A673 (cell line): ENCODE measurements around the gene NEURL1B. TPM values are rescaled to one million over a fixed set of nuclear protein-coding genes. Genes with fewer than 3 reads are reported as not detected.

ENCODE experiments used
- BruUV-seq: library from RNA; stranded (reverse); fragments of 400-500 nt; replicated peaks from 2 replicates; lab custom pipeline; 2021; lab: Mats Ljungman, UMichigan
- CTCF ChIA-PET: fragments of 300-600 bp; sonication (Branson Sonifier 250); formaldehyde crosslinking; loops from one replicate; lab custom pipeline; 2022; ENCODE audit warnings: antibody characterized with exemption; lab: Charles Lee
- POLR2A ChIA-PET: fragments of 300-600 bp; sonication (Branson Sonifier 250); formaldehyde crosslinking; loops from one replicate; lab custom pipeline; 2022; ENCODE audit warnings: antibody characterized with exemption; ENCODE audit not compliant: low non-redundant PET; lab: Charles Lee
- DNase-seq: peaks from one replicate; pipeline ENCODE4 v3.0.0-alpha.2; 2015; ENCODE audit warnings: low spot score
- H3K27ac ChIP-seq: fragments of 200-600 bp; sonication (generic); 2 replicates; pipeline ENCODE4 v1.5.1; 2016; ENCODE audit warnings: mixed run types, low read depth, mild to moderate bottlenecking, mixed read lengths, antibody characterized with exemption, low read length; ENCODE audit not compliant: poor library complexity, severe bottlenecking
- H3K27me3 ChIP-seq: fragments of 200-600 bp; sonication (generic); replicated peaks from 2 replicates; pipeline ENCODE4 v1.6.1; 2017; ENCODE audit warnings: mixed run types, low read depth, mild to moderate bottlenecking, mixed read lengths, antibody characterized with exemption, low read length; ENCODE audit not compliant: insufficient read depth, poor library complexity
- H3K36me3 ChIP-seq: fragments of 200-600 bp; sonication (generic); 2 replicates; pipeline ENCODE4 v1.6.1; 2016; ENCODE audit warnings: mixed run types, mild to moderate bottlenecking, mixed read lengths, antibody characterized with exemption, low read length; ENCODE audit not compliant: insufficient read depth, poor library complexity, severe bottlenecking
- H3K4me1 ChIP-seq: fragments of 200-600 bp; sonication (generic); 2 replicates; pipeline ENCODE4 v1.6.1; 2017; ENCODE audit warnings: mixed run types, mild to moderate bottlenecking, mixed read lengths, antibody characterized with exemption, low read length; ENCODE audit not compliant: insufficient read depth, poor library complexity, severe bottlenecking
- H3K4me3 ChIP-seq: fragments of 200-600 bp; sonication (generic); 2 replicates; pipeline ENCODE4 v1.5.1; 2016; ENCODE audit warnings: low read depth, mixed run types, mild to moderate bottlenecking, mixed read lengths, low read length; ENCODE audit not compliant: poor library complexity, severe bottlenecking
- H3K9me3 ChIP-seq: fragments of 200-600 bp; sonication (generic); 2 replicates; pipeline ENCODE4 v1.6.1; 2016; ENCODE audit warnings: mixed run types, low read depth, mild to moderate bottlenecking, mixed read lengths, antibody characterized with exemption, low read length; ENCODE audit not compliant: poor library complexity, severe bottlenecking
- CTCF ChIP-seq: fragments of 300-800, 200-600 bp; sonication (generic); conservative IDR thresholded peaks from 2 replicates; pipeline ENCODE4 v1.5.1; 2017; ENCODE audit warnings: low read depth, mild to moderate bottlenecking, antibody characterized with exemption, low read length, moderate library complexity, mixed read lengths
- EZH2 ChIP-seq: fragments of 200-600 bp; sonication (generic); IDR thresholded peaks from 2 replicates; pipeline ENCODE4 v1.6.1; 2017; ENCODE audit warnings: borderline replicate concordance, low read depth, mild to moderate bottlenecking, mixed read lengths, antibody characterized with exemption, low read length; ENCODE audit not compliant: poor library complexity, severe bottlenecking
- intact Hi-C: fragments of 100-400 bp; cut with micrococcal nuclease; formaldehyde crosslinking; loops from one replicate; pipeline ENCODE4 v1.10.0; 2022; ENCODE audit not compliant: unreplicated experiment
- total RNA-seq: library from RNA; stranded (reverse); gene quantifications from 2 replicates; pipeline ENCODE4 v1.2.3, GENCODE V29; 2021

NEURL1B gene
- total RNA-seq, 1 experiment from 2014 or later = 5.1 TPM

- H3K27me3 ChIP-seq = no peaks in the 10 kb centered on the region
- H3K27ac ChIP-seq = no peak overlapping the region
- no peaks in the 10 kb centered on the region for H3K9me3 ChIP-seq
- intact Hi-C loops = no loop called here
- no peak overlapping the region for H3K4me3 ChIP-seq
- no peak for TF ChIP-seq CTCF
- TF ChIP-seq EZH2 = no peak
- POLR2A ChIA-PET = no interaction called here
- no peak for DNase-seq
- BruUV-seq = no TSS peak
- no peaks in the 10 kb centered on the region for H3K4me1 ChIP-seq
- no peaks in the 10 kb centered on the region for H3K36me3 ChIP-seq
- CTCF ChIA-PET = no interaction called here
These were observed 92.3 kb downstream of the NEURL1B start for GRCh38 chr5:172733131-172733973.

- Histone ChIP-seq H3K36me3 (no peaks in the 10 kb centered on the region), H3K4me1 (no peaks in the 10 kb centered on the region), H3K4me3 (no peak overlapping the region), H3K27ac (no peak overlapping the region), H3K27me3 (no peaks in the 10 kb centered on the region), H3K9me3 (no peaks in the 10 kb centered on the region)
- TF ChIP-seq CTCF (no peak), EZH2 (no peak)
- no peak for DNase-seq
- BruUV-seq = no TSS peak
- ChIA-PET POLR2A (no interaction called here), CTCF (no interaction called here)
- intact Hi-C loops = no loop called here
These were observed 92.9 kb downstream of the NEURL1B start for GRCh38 chr5:172733974-172734346.

- POLR2A ChIA-PET = no interaction called here
- no peaks in the 10 kb centered on the region for H3K9me3 ChIP-seq
- H3K36me3 ChIP-seq = no peaks in the 10 kb centered on the region
- BruUV-seq = no TSS peak
- DNase-seq = no peak
- no peak for TF ChIP-seq CTCF
- TF ChIP-seq EZH2 = no peak
- no peaks in the 10 kb centered on the region for H3K4me1 ChIP-seq
- CTCF ChIA-PET = no interaction called here
- no peak overlapping the region for H3K27ac ChIP-seq
- no peak overlapping the region for H3K4me3 ChIP-seq
- H3K27me3 ChIP-seq = no peaks in the 10 kb centered on the region
- intact Hi-C loops = no loop called here
These were observed 94.2 kb downstream of the NEURL1B start for GRCh38 chr5:172735141-172735831.
